OCI-LY1 (cell line): Measurements from ENCODE around the gene PHF10.
A peak's percentile ranks its signal among the peaks of the same experiment; 100 is the strongest.

Experiments
- H2AFZ ChIP-seq: fragments of 200-600 bp; sonication (generic), shearing (Covaris generic); 2 replicates; pipeline ENCODE4 v1.6.0; 2014; ENCODE audit warnings: antibody characterized with exemption, mild to moderate bottlenecking, low read length
- H3F3A ChIP-seq: fragments of 200-600 bp; sonication (generic), shearing (Covaris generic); 2 replicates; pipeline ENCODE4 v1.6.0; 2014; ENCODE audit warnings: mild to moderate bottlenecking, antibody characterized with exemption, low read length, moderate library complexity; ENCODE audit not compliant: insufficient read depth
- H3K27ac ChIP-seq: fragments of 200-600 bp; sonication (generic); 2 replicates; pipeline ENCODE4 v1.5.1; 2014; ENCODE audit warnings: low read length, mixed run types, mild to moderate bottlenecking, low read depth; ENCODE audit not compliant: poor library complexity, severe bottlenecking
- H3K27me3 ChIP-seq: fragments of 200-600 bp; sonication (generic); 2 replicates; pipeline ENCODE4 v1.6.0; 2014; ENCODE audit warnings: antibody characterized with exemption, mild to moderate bottlenecking, low read length, moderate library complexity; ENCODE audit not compliant: insufficient read depth
- H3K36me3 ChIP-seq: fragments of 200-600 bp; sonication (generic); 2 replicates; pipeline ENCODE4 v1.6.1; 2014; ENCODE audit warnings: mild to moderate bottlenecking, antibody characterized with exemption, low read length, moderate library complexity, mixed read lengths; ENCODE audit not compliant: insufficient read depth
- H3K4me1 ChIP-seq: fragments of 200-600 bp; sonication (generic); 2 replicates; pipeline ENCODE4 v1.5.1; 2014; ENCODE audit warnings: mild to moderate bottlenecking, low read length, moderate library complexity; ENCODE audit not compliant: insufficient read depth, severe bottlenecking
- H3K4me2 ChIP-seq: fragments of 200-600 bp; sonication (generic), shearing (Covaris generic); 2 replicates; pipeline ENCODE4 v1.6.1; 2014; ENCODE audit warnings: low read length
- H3K4me3 ChIP-seq: fragments of 200-600 bp; sonication (generic); 2 replicates; pipeline ENCODE4 v1.5.1; 2014; ENCODE audit warnings: low read length, low read depth, mild to moderate bottlenecking, mixed read lengths; ENCODE audit not compliant: poor library complexity, severe bottlenecking
- H3K79me2 ChIP-seq: fragments of 200-600 bp; shearing (Covaris generic); 2 replicates; pipeline ENCODE4 v1.6.1; 2016; ENCODE audit warnings: mixed run types, low read length, mixed read lengths; ENCODE audit not compliant: insufficient read depth
- H3K9ac ChIP-seq: fragments of 200-600 bp; sonication (generic), shearing (Covaris generic); 2 replicates; pipeline ENCODE4 v1.6.1; 2014; ENCODE audit warnings: mild to moderate bottlenecking, low read length, mixed read lengths
- H3K9me2 ChIP-seq: fragments of 200-600 bp; sonication (generic), shearing (Covaris generic); 2 replicates; pipeline ENCODE4 v1.6.1; 2014; ENCODE audit warnings: low read depth, mild to moderate bottlenecking, low read length, mixed read lengths
- H3K9me3 ChIP-seq: fragments of 200-600 bp; shearing (Covaris generic); 2 replicates; pipeline ENCODE4 v1.6.1; 2014; ENCODE audit warnings: low read length, mixed read lengths
- H4K20me1 ChIP-seq: fragments of 200-600 bp; sonication (generic), shearing (Covaris generic); 2 replicates; pipeline ENCODE4 v1.6.0; 2016; ENCODE audit warnings: mild to moderate bottlenecking, low read length; ENCODE audit not compliant: insufficient read depth
- EZH2 ChIP-seq: fragments of 200-600 bp; sonication (generic), shearing (Covaris generic); IDR thresholded peaks from 2 replicates; pipeline ENCODE4 v1.8.0; 2017; ENCODE audit warnings: borderline replicate concordance, mixed run types, mild to moderate bottlenecking, antibody characterized with exemption, low read length, moderate library complexity, mixed read lengths
- TF ChIP-seq, protein P1 (sequence below): fragments of 200-600 bp; sonication (generic), shearing (Covaris generic); IDR thresholded peaks from 2 replicates; pipeline ENCODE4 v1.5.1; 2017; ENCODE audit warnings: mild to moderate bottlenecking, antibody characterized with exemption, low read length, moderate library complexity, mixed read lengths

Gene PHF10

DNA sequence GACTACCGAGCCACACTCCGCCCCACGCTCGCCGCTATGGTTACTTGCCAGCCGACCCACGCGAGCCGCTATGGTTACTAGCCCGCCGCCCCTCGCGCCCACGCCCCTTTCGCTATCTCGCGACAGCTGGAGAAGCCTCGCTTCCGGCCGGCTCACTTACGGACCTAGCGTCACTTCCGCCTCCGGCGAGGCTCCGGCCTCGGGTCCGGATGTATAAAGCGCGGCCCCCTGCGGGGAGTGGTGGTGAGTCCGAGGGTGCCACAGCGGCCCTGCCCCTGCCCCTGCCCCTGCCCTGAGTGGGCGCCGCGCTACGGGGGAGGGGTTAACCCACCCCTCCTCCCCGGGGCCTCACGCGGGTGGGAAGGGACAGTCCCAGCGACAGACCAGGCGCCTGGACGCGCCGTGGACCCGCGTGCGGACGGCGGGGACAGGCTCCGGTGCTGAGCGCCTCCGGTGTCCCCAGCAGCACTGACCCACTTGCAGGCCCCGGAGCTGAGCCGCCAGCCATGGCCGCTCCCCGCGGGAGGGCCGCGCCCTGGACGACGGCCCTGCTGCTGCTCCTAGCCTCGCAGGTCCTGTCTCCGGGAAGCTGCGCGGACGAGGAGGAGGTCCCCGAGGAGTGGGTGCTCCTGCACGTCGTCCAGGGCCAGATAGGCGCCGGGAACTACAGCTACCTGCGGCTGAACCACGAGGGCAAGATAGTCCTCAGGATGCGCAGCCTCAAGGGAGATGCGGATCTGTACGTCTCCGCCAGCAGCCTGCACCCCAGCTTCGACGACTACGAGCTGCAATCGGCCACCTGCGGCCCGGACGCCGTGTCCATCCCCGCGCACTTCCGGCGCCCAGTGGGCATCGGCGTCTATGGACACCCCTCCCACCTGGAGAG is 22.1 kb downstream of the PHF10 start, which contains the start of the genes C6orf120 and WDR27:
Gene C6orf120 (plus strand): TSS at position 173 of the 886 bp plus-strand sequence. CDS start 334 bp downstream, at position 507.
Gene WDR27 (minus strand): TSS at position 76 of the 886 bp plus-strand sequence. CDS start 13,024 bp downstream, outside the sequence.
- Histone ChIP-seq H3K36me3 (peaks cover 32% of the 10 kb centered on the region), H4K20me1 (no peaks in the 10 kb centered on the region)

DNA sequence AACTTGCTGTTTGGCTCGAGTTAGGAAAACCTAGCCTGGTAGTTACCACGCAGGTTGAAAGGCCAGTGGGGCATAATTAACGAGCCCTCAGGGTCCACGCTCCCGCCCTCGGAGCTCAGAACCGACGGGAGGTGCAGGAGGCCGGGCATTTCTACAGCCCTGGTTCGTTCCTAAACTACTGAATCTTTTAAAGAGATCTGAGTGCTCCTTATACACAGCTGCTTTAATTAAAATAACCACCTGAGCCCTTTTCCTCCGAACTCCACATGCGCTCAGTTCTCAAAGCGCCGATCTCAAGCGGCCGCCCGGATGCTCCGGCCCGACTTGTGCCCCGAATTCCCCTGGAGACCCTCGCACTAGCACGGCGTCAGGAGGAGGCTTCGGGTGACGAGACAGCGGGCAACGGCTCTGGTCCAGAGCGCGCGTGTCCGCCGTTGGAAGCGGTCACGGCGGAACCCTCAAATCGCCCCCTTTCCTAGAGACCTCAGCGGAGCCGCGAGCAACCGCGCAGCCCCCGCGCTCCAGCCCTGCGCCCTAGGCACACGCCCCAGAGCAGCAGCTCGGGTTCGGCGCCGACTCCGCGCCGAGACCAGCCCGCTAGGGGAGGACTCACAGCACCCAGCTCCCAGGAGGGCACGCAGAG is 22.9 kb downstream of the PHF10 start:
- Histone ChIP-seq H3K4me3 (peak overlapping the region; percentile 91), H2AFZ (no peak overlapping the region), H3K27ac (no peak overlapping the region), H4K20me1 (no peaks in the 10 kb centered on the region), H3K4me1 (peaks cover 53% of the 10 kb centered on the region), H3K36me3 (peaks cover 33% of the 10 kb centered on the region), H3F3A (no peaks in the 10 kb centered on the region), H3K27me3 (no peaks in the 10 kb centered on the region), H3K9me2 (no peaks in the 10 kb centered on the region), H3K9me3 (no peaks in the 10 kb centered on the region), H3K9ac (peak overlapping the region; percentile 89), H3K79me2 (peaks cover 34% of the 10 kb centered on the region), H3K4me2 (peak overlapping the region; percentile 74)
- TF ChIP-seq, protein P1, sequence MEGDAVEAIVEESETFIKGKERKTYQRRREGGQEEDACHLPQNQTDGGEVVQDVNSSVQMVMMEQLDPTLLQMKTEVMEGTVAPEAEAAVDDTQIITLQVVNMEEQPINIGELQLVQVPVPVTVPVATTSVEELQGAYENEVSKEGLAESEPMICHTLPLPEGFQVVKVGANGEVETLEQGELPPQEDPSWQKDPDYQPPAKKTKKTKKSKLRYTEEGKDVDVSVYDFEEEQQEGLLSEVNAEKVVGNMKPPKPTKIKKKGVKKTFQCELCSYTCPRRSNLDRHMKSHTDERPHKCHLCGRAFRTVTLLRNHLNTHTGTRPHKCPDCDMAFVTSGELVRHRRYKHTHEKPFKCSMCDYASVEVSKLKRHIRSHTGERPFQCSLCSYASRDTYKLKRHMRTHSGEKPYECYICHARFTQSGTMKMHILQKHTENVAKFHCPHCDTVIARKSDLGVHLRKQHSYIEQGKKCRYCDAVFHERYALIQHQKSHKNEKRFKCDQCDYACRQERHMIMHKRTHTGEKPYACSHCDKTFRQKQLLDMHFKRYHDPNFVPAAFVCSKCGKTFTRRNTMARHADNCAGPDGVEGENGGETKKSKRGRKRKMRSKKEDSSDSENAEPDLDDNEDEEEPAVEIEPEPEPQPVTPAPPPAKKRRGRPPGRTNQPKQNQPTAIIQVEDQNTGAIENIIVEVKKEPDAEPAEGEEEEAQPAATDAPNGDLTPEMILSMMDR = no peak
- no peak for TF ChIP-seq EZH2

More for the DNA sequence above, 22.1 kb downstream of the PHF10 start, which contains the start of the genes C6orf120 and WDR27:
- Histone ChIP-seq H3K9me3 (no peaks in the 10 kb centered on the region), H3K4me1 (peaks cover 60% of the 10 kb centered on the region), H2AFZ (no peak within 1 kb of the TSS), H3K27ac (peak within 1 kb of the TSS; percentile 37), H3F3A (no peaks in the 10 kb centered on the region), H3K9me2 (no peaks in the 10 kb centered on the region), H3K4me2 (peak within 1 kb of the TSS; percentile 74), H3K4me3 (peak within 1 kb of the TSS; percentile 91), H3K27me3 (no peaks in the 10 kb centered on the region), H3K9ac (peak within 1 kb of the TSS; percentile 89), H3K79me2 (peaks cover 34% of the 10 kb centered on the region)
- TF ChIP-seq EZH2 = no peak
- TF ChIP-seq, protein P1 = no peak

DNA sequence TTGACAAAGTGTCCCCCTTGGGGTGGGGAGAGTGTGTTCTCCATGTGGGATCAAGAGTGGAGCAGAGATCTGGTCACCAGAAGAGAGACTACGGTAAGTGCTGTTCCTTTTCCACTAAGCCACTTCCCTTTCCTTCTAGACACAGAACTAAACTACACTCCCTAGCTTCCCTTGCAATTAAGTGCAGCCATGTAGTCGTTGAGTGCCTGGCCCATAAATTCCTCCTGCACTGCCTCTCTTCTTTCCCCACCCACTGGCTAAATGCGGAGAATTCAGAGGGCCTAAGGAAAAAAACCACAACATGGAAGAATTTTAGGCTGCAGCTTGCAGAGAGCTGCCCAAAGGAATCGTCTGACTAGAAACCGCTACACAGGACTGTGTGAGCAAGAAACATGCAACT is 24.0 kb downstream of the PHF10 start:
- no peaks in the 10 kb centered on the region for H3F3A ChIP-seq
- H3K4me1 ChIP-seq = peaks cover 41% of the 10 kb centered on the region
- no peak overlapping the region for H2AFZ ChIP-seq
- peak overlapping the region; percentile 89 for H3K9ac ChIP-seq
- H3K9me3 ChIP-seq = peaks cover 8% of the 10 kb centered on the region; the same call in 1 of the 2 replicates
- no peaks in the 10 kb centered on the region for H3K27me3 ChIP-seq
- no peaks in the 10 kb centered on the region for H3K9me2 ChIP-seq
- TF ChIP-seq EZH2 = no peak
- TF ChIP-seq, protein P1 = no peak
- peaks cover 39% of the 10 kb centered on the region for H3K36me3 ChIP-seq
- H3K79me2 ChIP-seq = peaks cover 30% of the 10 kb centered on the region
- H3K4me3 ChIP-seq = peak overlapping the region; percentile 91
- no peak overlapping the region for H3K27ac ChIP-seq
- H4K20me1 ChIP-seq = no peaks in the 10 kb centered on the region
- peak overlapping the region; percentile 74 for H3K4me2 ChIP-seq
